ENCODE data around the gene LRMDA. TPM values are rescaled to one million over a fixed set of nuclear protein-coding genes. Genes with fewer than 3 reads are reported as not detected.

Gene LRMDA
- total RNA-seq, 1 experiment from 2014 or later = 1.2 TPM

DNA sequence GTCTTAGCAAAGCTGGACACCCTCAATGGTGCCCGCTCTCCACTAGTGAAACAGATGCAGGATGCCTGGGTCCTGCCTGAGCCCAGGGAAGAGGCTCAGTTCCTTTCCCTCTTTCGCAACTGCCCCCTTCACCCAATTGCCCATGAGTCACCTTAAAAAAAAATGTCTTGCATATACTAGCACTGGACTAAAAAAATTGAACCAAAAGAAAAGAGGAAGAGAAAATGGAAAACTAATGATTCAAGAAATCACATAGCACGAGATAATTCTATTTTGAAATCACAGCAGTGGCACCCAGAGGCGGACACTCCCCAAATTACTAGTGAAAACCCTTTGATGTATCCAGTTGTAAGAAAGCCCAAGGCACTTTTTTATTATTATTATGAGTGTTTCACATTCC, 972.5 kb downstream of the LRMDA start:
- H4K20me1 ChIP-seq (ENCODE audit: low read length) = no peaks in the 10 kb centered on the region
- no peak overlapping the region for H2AFZ ChIP-seq (ENCODE audit: low read length)
- BruUV-seq (replicated peaks) = no TSS peak
- TF ChIP-seq, protein P1, sequence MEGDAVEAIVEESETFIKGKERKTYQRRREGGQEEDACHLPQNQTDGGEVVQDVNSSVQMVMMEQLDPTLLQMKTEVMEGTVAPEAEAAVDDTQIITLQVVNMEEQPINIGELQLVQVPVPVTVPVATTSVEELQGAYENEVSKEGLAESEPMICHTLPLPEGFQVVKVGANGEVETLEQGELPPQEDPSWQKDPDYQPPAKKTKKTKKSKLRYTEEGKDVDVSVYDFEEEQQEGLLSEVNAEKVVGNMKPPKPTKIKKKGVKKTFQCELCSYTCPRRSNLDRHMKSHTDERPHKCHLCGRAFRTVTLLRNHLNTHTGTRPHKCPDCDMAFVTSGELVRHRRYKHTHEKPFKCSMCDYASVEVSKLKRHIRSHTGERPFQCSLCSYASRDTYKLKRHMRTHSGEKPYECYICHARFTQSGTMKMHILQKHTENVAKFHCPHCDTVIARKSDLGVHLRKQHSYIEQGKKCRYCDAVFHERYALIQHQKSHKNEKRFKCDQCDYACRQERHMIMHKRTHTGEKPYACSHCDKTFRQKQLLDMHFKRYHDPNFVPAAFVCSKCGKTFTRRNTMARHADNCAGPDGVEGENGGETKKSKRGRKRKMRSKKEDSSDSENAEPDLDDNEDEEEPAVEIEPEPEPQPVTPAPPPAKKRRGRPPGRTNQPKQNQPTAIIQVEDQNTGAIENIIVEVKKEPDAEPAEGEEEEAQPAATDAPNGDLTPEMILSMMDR (conservative IDR thresholded peaks at IDR 0.05; ENCODE audit: low read depth, low read length) = no peak
- TF ChIP-seq EZH2phosphoT487 (IDR thresholded peaks at IDR 0.05; ENCODE audit: borderline replicate concordance, low read length) = no peak
- no peak for TF ChIP-seq EZH2 (IDR thresholded peaks at IDR 0.05; ENCODE audit: low read length, unreplicated experiment)
- intact Hi-C loops (cut with micrococcal nuclease) = no loop called here
- DNase-seq (peak; percentile 74), ATAC-seq (no peak)
- H3K4me3 ChIP-seq (ENCODE audit: low read length) = no peak overlapping the region
- H3K27ac ChIP-seq (ENCODE audit: low read length) = no peak overlapping the region
- H3K9me2 ChIP-seq (replicated peaks; ENCODE audit: low read length) = no peaks in the 10 kb centered on the region
- ChIA-PET CTCF (no interaction called here), POLR2A (ENCODE audit: unreplicated experiment) (no interaction called here)
- H3K4me2 ChIP-seq (ENCODE audit: low read length) = no peak overlapping the region
- H3K27me3 ChIP-seq (ENCODE audit: low read length) = peaks cover 47% of the 10 kb centered on the region
- no peaks in the 10 kb centered on the region for H3F3A ChIP-seq (ENCODE audit: low read length, unreplicated experiment)
- no peaks in the 10 kb centered on the region for H3K4me1 ChIP-seq (ENCODE audit: insufficient read depth, low read length)
- no peaks in the 10 kb centered on the region for H3K36me3 ChIP-seq (ENCODE audit: low read depth, low read length)
- H3K9me3 ChIP-seq (ENCODE audit: low read length) = no peaks in the 10 kb centered on the region
- H3K9ac ChIP-seq (ENCODE audit: low read length) = no peak overlapping the region
- no peaks in the 10 kb centered on the region for H3K79me2 ChIP-seq (ENCODE audit: low read length)

- Histone ChIP-seq H3K9me3 (ENCODE audit: low read length) (no peaks in the 10 kb centered on the region), H4K20me1 (ENCODE audit: low read length) (no peaks in the 10 kb centered on the region), H3K27ac (ENCODE audit: low read length) (no peak overlapping the region), H3K9ac (ENCODE audit: low read length) (no peak overlapping the region), H2AFZ (ENCODE audit: low read length) (no peak overlapping the region), H3K36me3 (ENCODE audit: low read depth, low read length) (no peaks in the 10 kb centered on the region), H3K4me2 (ENCODE audit: low read length) (no peak overlapping the region), H3K27me3 (ENCODE audit: low read length) (peaks cover 50% of the 10 kb centered on the region), H3K4me1 (ENCODE audit: insufficient read depth, low read length) (no peaks in the 10 kb centered on the region), H3F3A (ENCODE audit: low read length, unreplicated experiment) (no peaks in the 10 kb centered on the region), H3K4me3 (ENCODE audit: low read length) (no peak overlapping the region), H3K79me2 (ENCODE audit: low read length) (no peaks in the 10 kb centered on the region), H3K9me2 (replicated peaks; ENCODE audit: low read length) (no peaks in the 10 kb centered on the region)
- ChIA-PET CTCF (no interaction called here), POLR2A (ENCODE audit: unreplicated experiment) (no interaction called here)
- intact Hi-C loops (cut with micrococcal nuclease) = no loop called here
- no peak for ATAC-seq
- DNase-seq = no peak
- no peak for TF ChIP-seq EZH2 (IDR thresholded peaks at IDR 0.05; ENCODE audit: low read length, unreplicated experiment)
- TF ChIP-seq, protein P1 (conservative IDR thresholded peaks at IDR 0.05; ENCODE audit: low read depth, low read length) = no peak
- TF ChIP-seq EZH2phosphoT487 (IDR thresholded peaks at IDR 0.05; ENCODE audit: borderline replicate concordance, low read length) = no peak
- no TSS peak for BruUV-seq (replicated peaks)
Measured at GRCh38 chr10:76404531-76404930, 973.1 kb downstream of the LRMDA start.

GRCh38 chr10:76405922-76406321, 974.5 kb downstream of the LRMDA start:
- no peaks in the 10 kb centered on the region for H3K36me3 ChIP-seq (ENCODE audit: low read depth, low read length)
- H3K79me2 ChIP-seq (ENCODE audit: low read length) = no peaks in the 10 kb centered on the region
- no peaks in the 10 kb centered on the region for H4K20me1 ChIP-seq (ENCODE audit: low read length)
- intact Hi-C loops (cut with micrococcal nuclease) = no loop called here
- H3K27me3 ChIP-seq (ENCODE audit: low read length) = peaks cover 51% of the 10 kb centered on the region
- DNase-seq (no peak), ATAC-seq (no peak)
- CTCF ChIA-PET = interaction anchor here (0.7 kb wide), 1 partner anchor 311 kb away, joined by 3 read pairs; no protein-coding TSS in a partner anchor
- no TSS peak for BruUV-seq (replicated peaks)
- H3K9me2 ChIP-seq (replicated peaks; ENCODE audit: low read length) = no peaks in the 10 kb centered on the region
- no peak overlapping the region for H3K4me3 ChIP-seq (ENCODE audit: low read length)
- H3K27ac ChIP-seq (ENCODE audit: low read length) = no peak overlapping the region
- H2AFZ ChIP-seq (ENCODE audit: low read length) = no peak overlapping the region
- H3K9ac ChIP-seq (ENCODE audit: low read length) = no peak overlapping the region
- POLR2A ChIA-PET (ENCODE audit: unreplicated experiment) = interaction anchor here (0.6 kb wide), 1 partner anchor 181 kb away, joined by 3 read pairs; no protein-coding TSS in a partner anchor
- H3F3A ChIP-seq (ENCODE audit: low read length, unreplicated experiment) = no peaks in the 10 kb centered on the region
- H3K9me3 ChIP-seq (ENCODE audit: low read length) = no peaks in the 10 kb centered on the region
- TF ChIP-seq EZH2 (IDR thresholded peaks at IDR 0.05; ENCODE audit: low read length, unreplicated experiment) (no peak), EZH2phosphoT487 (IDR thresholded peaks at IDR 0.05; ENCODE audit: borderline replicate concordance, low read length) (no peak)
- TF ChIP-seq, protein P1 (conservative IDR thresholded peaks at IDR 0.05; ENCODE audit: low read depth, low read length) = no peak
- H3K4me2 ChIP-seq (ENCODE audit: low read length) = no peak overlapping the region
- H3K4me1 ChIP-seq (ENCODE audit: insufficient read depth, low read length) = no peaks in the 10 kb centered on the region
